ENCODE results near the gene GGA3. TPM values are rescaled to one million over a fixed set of nuclear protein-coding genes. Genes with fewer than 3 reads are reported as not detected.

The GGA3 gene
- polyA plus RNA-seq, 1 donor (not counting 4 experiments of a cell fraction or from before 2014, with no cell fraction given), result 25.2 TPM

- H3K27me3 ChIP-seq (ENCODE audit: control insufficient read depth, extremely low read depth, insufficient read depth, low read length), result no peaks in the 10 kb centered on the region
- H3K27ac ChIP-seq (ENCODE audit: control insufficient read depth, insufficient read depth, low read length), result no peak overlapping the region
- H4K20me1 ChIP-seq (ENCODE audit: control insufficient read depth, extremely low read depth, insufficient read depth, low read length), result peaks cover 9% of the 10 kb centered on the region
- FAIRE-seq (no peak), DNase-seq (ENCODE audit: low read depth, low spot score) (no peak)
- no peak overlapping the region for H3K9ac ChIP-seq (ENCODE audit: control insufficient read depth, extremely low read depth, insufficient read depth, low read length)
- no peaks in the 10 kb centered on the region for H3K9me1 ChIP-seq (ENCODE audit: control insufficient read depth, extremely low read depth, insufficient read depth, low read length)
- peaks cover 55 to 76% of the 10 kb centered on the region in 2 experiments for H3K36me3 ChIP-seq (ENCODE audit: control insufficient read depth in 2 of 2, extremely low read depth in 1 of 2, insufficient read depth in 2 of 2, low read length in 2 of 2)
- H3K4me3 ChIP-seq (ENCODE audit: control insufficient read depth in 2 of 3, extremely low read depth in 1 of 3, insufficient read depth in 2 of 3, low read depth in 1 of 3, low read length in 3 of 3), result no peak overlapping the region
- no peaks in the 10 kb centered on the region for H3K79me2 ChIP-seq (ENCODE audit: control insufficient read depth, insufficient read depth, low read length)
- no peak for TF ChIP-seq EZH2 (IDR thresholded peaks at IDR 0.05; ENCODE audit: low read length)
- TF ChIP-seq CTCF (optimal IDR thresholded peaks at IDR 0.05 in 1 of 3, IDR thresholded peaks at IDR 0.05 in 1 of 3, conservative IDR thresholded peaks at IDR 0.05 in 1 of 3; ENCODE audit: extremely low read depth in 1 of 3, insufficient read depth in 2 of 3, low read length in 3 of 3), result peak; percentile 68 to 84 (median 83)
- H2AFZ ChIP-seq (ENCODE audit: control insufficient read depth, low read length), result no peak overlapping the region
- H3K4me2 ChIP-seq (ENCODE audit: control insufficient read depth, extremely low read depth, insufficient read depth, low read depth, low read length), result no peak overlapping the region
- H3K4me1 ChIP-seq (ENCODE audit: control insufficient read depth, extremely low read depth, insufficient read depth, low read length), result no peaks in the 10 kb centered on the region
- dilution Hi-C loops (cut with MboI; ENCODE audit: extremely low pct_ligation_motif_present, low sequenced_read_pairs), result no loop called here
- no peaks in the 10 kb centered on the region for H3K9me3 ChIP-seq (ENCODE audit: control insufficient read depth, low read depth, low read length)
Observed at GRCh38 chr17:75240394-75241142, 20.8 kb downstream of the GGA3 start.

- peaks cover 59 to 76% of the 10 kb centered on the region in 2 experiments for H3K36me3 ChIP-seq (ENCODE audit: control insufficient read depth in 2 of 2, extremely low read depth in 1 of 2, insufficient read depth in 2 of 2, low read length in 2 of 2)
- dilution Hi-C loops (cut with MboI; ENCODE audit: extremely low pct_ligation_motif_present, low sequenced_read_pairs), result no loop called here
- H3K9me1 ChIP-seq (ENCODE audit: control insufficient read depth, extremely low read depth, insufficient read depth, low read length), result no peaks in the 10 kb centered on the region
- H3K4me1 ChIP-seq (ENCODE audit: control insufficient read depth, extremely low read depth, insufficient read depth, low read length), result no peaks in the 10 kb centered on the region
- DNase-seq (ENCODE audit: low read depth, low spot score) (no peak), FAIRE-seq (no peak)
- no peak overlapping the region for H3K4me3 ChIP-seq (ENCODE audit: control insufficient read depth in 2 of 3, extremely low read depth in 1 of 3, insufficient read depth in 2 of 3, low read depth in 1 of 3, low read length in 3 of 3)
- no peak overlapping the region for H3K27ac ChIP-seq (ENCODE audit: control insufficient read depth, insufficient read depth, low read length)
- TF ChIP-seq CTCF (optimal IDR thresholded peaks at IDR 0.05 in 1 of 3, IDR thresholded peaks at IDR 0.05 in 1 of 3, conservative IDR thresholded peaks at IDR 0.05 in 1 of 3; ENCODE audit: extremely low read depth in 1 of 3, insufficient read depth in 2 of 3, low read length in 3 of 3), result no peak
- H3K27me3 ChIP-seq (ENCODE audit: control insufficient read depth, extremely low read depth, insufficient read depth, low read length), result no peaks in the 10 kb centered on the region
- peaks cover 9% of the 10 kb centered on the region for H4K20me1 ChIP-seq (ENCODE audit: control insufficient read depth, extremely low read depth, insufficient read depth, low read length)
- H3K4me2 ChIP-seq (ENCODE audit: control insufficient read depth, extremely low read depth, insufficient read depth, low read depth, low read length), result no peak overlapping the region
- no peak overlapping the region for H2AFZ ChIP-seq (ENCODE audit: control insufficient read depth, low read length)
- H3K9me3 ChIP-seq (ENCODE audit: control insufficient read depth, low read depth, low read length), result no peaks in the 10 kb centered on the region
- H3K9ac ChIP-seq (ENCODE audit: control insufficient read depth, extremely low read depth, insufficient read depth, low read length), result no peak overlapping the region
- no peaks in the 10 kb centered on the region for H3K79me2 ChIP-seq (ENCODE audit: control insufficient read depth, insufficient read depth, low read length)
Observed at GRCh38 chr17:75239778-75240393, 21.5 kb downstream of the GGA3 start.
